ENCODE data around the gene CHEK1. TPM values are rescaled to one million over a fixed set of nuclear protein-coding genes. Genes with fewer than 3 reads are reported as not detected.
"Not testable (repeated sequence)": the region's sequence is repeated elsewhere in the genome, so short reads cannot be mapped to it uniquely, and the experiment has no call there.

CHEK1 gene
- 100 to 1,000 TPM; 106 to 133 TPM for total RNA-seq

- DNase-seq (no peak), ATAC-seq (no peak)
- CTCF ChIA-PET, result interaction anchor here (0.7 to 2.9 kb wide), 7 partner anchors 10 to 263 kb away, joined by 3 to 15 read pairs (median 4); partner anchors contain the start of genes HYLS1 and STT3A
- Mint-ChIP-seq H3K9me3 (ENCODE audit: low read depth) (no peaks in the 10 kb centered on the region), H3K4me3 (peak within 1 kb of the TSS; percentile 88), H3K27me3 (no peaks in the 10 kb centered on the region), H3K27ac (peak within 1 kb of the TSS; percentile 92), H3K36me3 (peaks cover 42% of the 10 kb centered on the region), H3K4me1 (peaks cover 33% of the 10 kb centered on the region)
Measured at GRCh38 chr11:125624756-125625213, at the start of gene CHEK1. Gene CHEK1 (plus strand): TSS chr11:125625163. CDS start chr11:125626769, 1,606 bp downstream.

- H3K27me3 Mint-ChIP-seq; H3K9me3 Mint-ChIP-seq (ENCODE audit: low read depth); DNase-seq; ATAC-seq; H3K4me3 Mint-ChIP-seq; H3K27ac Mint-ChIP-seq; CTCF ChIA-PET; H3K4me1 Mint-ChIP-seq: not testable (repeated sequence)
- H3K36me3 Mint-ChIP-seq, result peaks cover 55% of the 10 kb centered on the region
Measured at GRCh38 chr11:125577181-125577580, 47.8 kb upstream of the CHEK1 start.

DNA sequence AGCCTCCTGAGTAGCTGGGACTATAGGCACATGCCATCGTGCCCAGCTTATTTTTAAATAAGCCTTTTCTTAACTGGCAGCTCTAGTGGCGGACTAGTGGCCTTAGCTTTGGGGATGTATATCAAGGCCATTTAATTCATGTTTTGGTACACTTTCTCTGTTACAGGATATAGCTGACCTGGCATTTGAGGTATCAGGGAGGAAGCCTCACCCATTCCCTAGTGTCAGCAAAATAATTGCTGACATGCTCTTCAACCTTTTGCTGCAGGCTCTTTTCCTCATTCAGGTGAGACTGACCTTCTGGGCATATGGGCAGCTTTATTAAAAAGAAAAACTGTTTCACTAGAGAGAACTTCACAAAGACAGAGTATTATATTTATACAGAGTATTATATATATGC is 46.2 kb upstream of the CHEK1 start:
- Mint-ChIP-seq H3K27me3 (no peaks in the 10 kb centered on the region), H3K4me1 (peaks cover 1% of the 10 kb centered on the region), H3K4me3 (no peak overlapping the region), H3K27ac (no peak overlapping the region), H3K36me3 (peaks cover 58% of the 10 kb centered on the region), H3K9me3 (ENCODE audit: low read depth) (no peaks in the 10 kb centered on the region)
- no peak for ATAC-seq
- CTCF ChIA-PET, result interaction anchor here (1.1 kb wide), 1 partner anchor 47 kb away, joined by 3 read pairs; the partner anchor contains the start of gene CHEK1
- DNase-seq, result no peak

DNA sequence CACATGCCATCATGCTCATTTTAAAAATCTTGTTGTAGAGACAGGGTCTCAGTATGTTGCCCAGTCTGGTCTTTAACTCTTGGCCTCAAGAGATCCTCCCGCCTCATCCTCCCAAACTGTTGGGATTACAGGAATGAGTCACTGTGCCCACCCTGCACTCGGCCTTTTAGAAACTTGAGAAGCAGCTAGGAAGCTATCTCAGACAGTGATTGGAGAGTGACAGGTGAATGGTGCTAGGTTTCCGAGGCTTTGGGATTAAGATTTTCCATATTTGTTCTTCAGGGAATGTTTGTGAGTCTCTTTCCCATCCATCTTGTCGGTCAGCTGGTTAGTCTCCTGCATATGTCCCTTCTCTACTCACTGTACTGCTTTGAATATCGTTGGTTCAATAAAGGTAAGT is 45.2 kb upstream of the CHEK1 start:
- CTCF ChIA-PET, result interaction anchor here (1.1 kb wide), 1 partner anchor 46 kb away, joined by 3 read pairs; the partner anchor contains the start of gene CHEK1
- Mint-ChIP-seq H3K4me1 (peaks cover 1% of the 10 kb centered on the region), H3K27ac (no peak overlapping the region), H3K4me3 (no peak overlapping the region), H3K9me3 (ENCODE audit: low read depth) (no peaks in the 10 kb centered on the region), H3K36me3 (peaks cover 59% of the 10 kb centered on the region), H3K27me3 (no peaks in the 10 kb centered on the region)
- DNase-seq, result no peak
- no peak for ATAC-seq

GRCh38 chr11:125583496-125583895 is 41.5 kb upstream of the CHEK1 start:
- no peak overlapping the region for H3K27ac Mint-ChIP-seq
- CTCF ChIA-PET, result interaction anchor here (1.2 to 1.6 kb wide), 2 partner anchors 11 to 14 kb away, joined by 3 to 5 read pairs; partner anchors contain the start of gene EI24
- H3K9me3 Mint-ChIP-seq (ENCODE audit: low read depth), result no peaks in the 10 kb centered on the region
- peaks cover 3% of the 10 kb centered on the region for H3K4me1 Mint-ChIP-seq
- ATAC-seq (no peak), DNase-seq (no peak)
- H3K27me3 Mint-ChIP-seq, result no peaks in the 10 kb centered on the region
- H3K4me3 Mint-ChIP-seq, result no peak overlapping the region
- H3K36me3 Mint-ChIP-seq, result peaks cover 38% of the 10 kb centered on the region

- no peak for DNase-seq
- Mint-ChIP-seq H3K27me3 (no peaks in the 10 kb centered on the region), H3K36me3 (peaks cover 26% of the 10 kb centered on the region), H3K27ac (no peak overlapping the region), H3K4me3 (no peak overlapping the region), H3K4me1 (peaks cover 5% of the 10 kb centered on the region), H3K9me3 (ENCODE audit: low read depth) (no peaks in the 10 kb centered on the region)
- ATAC-seq, result no peak
- CTCF ChIA-PET, result interaction anchor here (1.8 kb wide), 1 partner anchor 15 kb away, joined by 4 read pairs; no protein-coding TSS in a partner anchor
Measured at GRCh38 chr11:125585487-125585886, 39.5 kb upstream of the CHEK1 start.

DNA sequence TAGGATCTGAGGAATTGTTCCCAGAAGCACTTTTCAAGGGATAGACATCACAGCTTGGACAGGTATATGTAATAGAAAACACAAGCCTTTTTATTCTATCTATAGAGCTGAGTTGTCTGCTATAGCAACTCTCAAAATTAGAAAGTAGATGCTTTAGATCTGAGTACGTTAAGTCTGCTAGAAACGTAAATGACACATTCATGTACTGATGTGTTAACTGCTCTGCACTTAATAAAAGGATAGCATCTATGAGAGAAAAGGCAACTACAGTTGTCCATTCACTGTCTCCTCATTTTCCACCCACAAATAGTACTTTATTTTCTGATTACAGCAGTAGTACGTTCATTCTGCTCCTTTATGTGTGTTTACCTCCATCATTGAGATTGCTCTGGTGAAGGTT is 38.3 kb upstream of the CHEK1 start:
- peaks cover 11% of the 10 kb centered on the region for H3K4me1 Mint-ChIP-seq
- H3K27me3 Mint-ChIP-seq, result no peaks in the 10 kb centered on the region
- peaks cover 22% of the 10 kb centered on the region for H3K36me3 Mint-ChIP-seq
- CTCF ChIA-PET, result interaction anchor here (1.8 kb wide), 1 partner anchor 16 kb away, joined by 4 read pairs; no protein-coding TSS in a partner anchor
- no peaks in the 10 kb centered on the region for H3K9me3 Mint-ChIP-seq (ENCODE audit: low read depth)
- peak; percentile 23 for ATAC-seq
- no peak overlapping the region for H3K4me3 Mint-ChIP-seq
- no peak overlapping the region for H3K27ac Mint-ChIP-seq
- no peak for DNase-seq

DNA sequence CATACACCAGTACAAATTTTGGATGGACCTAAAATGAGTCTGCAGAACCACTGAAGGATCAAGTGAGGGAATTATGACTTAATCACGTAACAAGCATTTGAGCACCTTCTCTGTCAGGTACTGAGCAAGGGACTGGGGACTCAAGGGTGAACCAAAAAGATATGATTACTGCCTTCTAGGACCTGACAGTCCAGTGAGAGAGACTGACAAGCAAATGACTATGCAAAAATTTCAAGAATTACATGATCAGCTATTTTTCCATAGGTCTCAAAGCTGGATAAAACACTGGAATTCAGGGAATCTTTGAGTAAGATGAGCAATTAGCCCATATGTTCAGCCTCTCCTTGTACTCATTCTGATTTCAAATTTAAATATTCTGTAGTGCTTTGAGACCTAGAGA is 37.5 kb upstream of the CHEK1 start:
- ATAC-seq (no peak), DNase-seq (no peak)
- no peaks in the 10 kb centered on the region for H3K9me3 Mint-ChIP-seq (ENCODE audit: low read depth)
- H3K27ac Mint-ChIP-seq, result no peak overlapping the region
- H3K36me3 Mint-ChIP-seq, result peaks cover 20% of the 10 kb centered on the region
- no peaks in the 10 kb centered on the region for H3K27me3 Mint-ChIP-seq
- peaks cover 13% of the 10 kb centered on the region for H3K4me1 Mint-ChIP-seq
- no peak overlapping the region for H3K4me3 Mint-ChIP-seq
- CTCF ChIA-PET, result no interaction called here

DNA sequence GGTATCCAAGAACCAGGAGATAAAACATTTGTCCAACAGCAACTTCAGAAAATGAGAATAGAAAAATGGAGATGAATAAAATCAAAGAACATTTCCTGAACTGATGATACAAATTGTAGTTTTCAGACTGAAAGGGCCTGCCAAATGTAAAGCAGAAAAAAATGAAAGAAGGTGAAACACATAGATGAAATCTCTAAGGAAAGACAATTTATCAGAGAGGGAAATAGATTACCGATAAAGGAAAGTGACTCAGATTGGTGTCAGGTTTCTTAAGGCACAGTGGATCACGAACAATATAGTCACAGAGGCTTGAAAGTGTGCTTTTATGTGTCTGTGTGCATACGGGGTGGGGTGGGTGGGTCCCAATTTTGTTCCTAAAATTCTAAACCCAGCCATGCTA is 36.5 kb upstream of the CHEK1 start:
- H3K36me3 Mint-ChIP-seq, result peaks cover 13% of the 10 kb centered on the region
- peaks cover 16% of the 10 kb centered on the region for H3K4me1 Mint-ChIP-seq
- no peaks in the 10 kb centered on the region for H3K9me3 Mint-ChIP-seq (ENCODE audit: low read depth)
- no peak overlapping the region for H3K4me3 Mint-ChIP-seq
- no peak for DNase-seq
- CTCF ChIA-PET, result no interaction called here
- no peaks in the 10 kb centered on the region for H3K27me3 Mint-ChIP-seq
- no peak for ATAC-seq
- H3K27ac Mint-ChIP-seq, result peak overlapping the region; percentile 17

- Mint-ChIP-seq H3K36me3 (peaks cover 13% of the 10 kb centered on the region), H3K4me3 (peak overlapping the region; percentile 89), H3K27me3 (no peaks in the 10 kb centered on the region), H3K27ac (peak overlapping the region; percentile 95), H3K4me1 (peaks cover 41% of the 10 kb centered on the region), H3K9me3 (ENCODE audit: low read depth) (no peaks in the 10 kb centered on the region)
- CTCF ChIA-PET, result interaction anchor here (1.2 to 3.2 kb wide), 4 partner anchors 22 to 289 kb away, joined by 3 to 15 read pairs (median 8); partner anchors contain the start of genes CHEK1 and EI24
- peak; percentile 60 for DNase-seq
- peak; percentile 17 for ATAC-seq
Measured at GRCh38 chr11:125591649-125592304, 33.2 kb upstream of the CHEK1 start.

GRCh38 chr11:125592305-125593113 is 32.5 kb upstream of the CHEK1 start, which contains the start of gene STT3A:
Gene STT3A (plus strand): TSS chr11:125592852. CDS start chr11:125595916, 3,064 bp downstream.
- peak; percentile 96 for ATAC-seq
- CTCF ChIA-PET, result interaction anchor here (0.8 to 3.2 kb wide), 5 partner anchors 10 to 34 kb away, joined by 3 to 15 read pairs (median 4); partner anchors contain the start of genes CHEK1 and EI24
- peak within 1 kb of the TSS; percentile 95 for H3K27ac Mint-ChIP-seq
- no peaks in the 10 kb centered on the region for H3K27me3 Mint-ChIP-seq
- peaks cover 18% of the 10 kb centered on the region for H3K36me3 Mint-ChIP-seq
- peak; percentile 99 for DNase-seq
- H3K4me3 Mint-ChIP-seq, result peak within 1 kb of the TSS; percentile 89
- no peaks in the 10 kb centered on the region for H3K9me3 Mint-ChIP-seq (ENCODE audit: low read depth)
- H3K4me1 Mint-ChIP-seq, result peaks cover 42% of the 10 kb centered on the region

DNA sequence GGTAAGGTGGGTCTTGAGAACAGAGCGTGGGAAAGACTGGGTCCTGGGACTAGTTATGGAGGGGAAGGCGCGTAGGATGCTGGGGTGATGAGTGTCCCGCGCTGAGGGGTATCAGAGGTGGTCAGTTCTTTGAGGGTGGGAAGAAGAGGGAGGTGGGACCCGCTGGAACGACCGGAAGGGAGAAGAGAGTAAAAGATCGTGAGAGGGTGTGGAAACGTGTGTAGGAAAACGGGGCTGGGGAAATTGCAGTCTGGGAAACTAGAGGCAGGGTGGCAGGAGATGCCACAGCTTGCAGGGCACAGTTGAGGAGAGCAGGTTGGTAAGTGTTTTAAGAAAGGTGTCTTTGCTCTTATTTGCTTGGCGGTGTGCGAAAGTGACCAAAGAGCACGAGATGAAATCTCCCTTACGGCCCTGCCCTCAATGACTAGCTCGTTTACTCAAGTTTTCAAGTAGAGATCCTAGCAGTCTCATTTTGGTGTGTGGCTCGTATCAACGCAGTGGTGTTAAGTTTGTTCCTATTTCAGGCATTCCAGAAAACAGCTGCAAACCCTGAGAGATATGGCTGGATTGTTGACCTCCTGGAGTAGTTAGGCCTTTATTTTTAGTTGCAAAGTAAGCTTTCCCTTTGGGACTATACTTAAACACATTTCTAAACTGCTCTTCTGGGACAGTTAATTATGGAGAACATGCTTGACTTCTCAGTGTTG is 31.7 kb upstream of the CHEK1 start:
- peak overlapping the region; percentile 95 for H3K27ac Mint-ChIP-seq
- H3K9me3 Mint-ChIP-seq (ENCODE audit: low read depth), result no peaks in the 10 kb centered on the region
- peaks cover 18% of the 10 kb centered on the region for H3K36me3 Mint-ChIP-seq
- peak overlapping the region; percentile 89 for H3K4me3 Mint-ChIP-seq
- H3K4me1 Mint-ChIP-seq, result peaks cover 41% of the 10 kb centered on the region
- peak; percentile 7 for ATAC-seq
- CTCF ChIA-PET, result interaction anchor here (0.6 to 3.2 kb wide), 7 partner anchors 11 to 238 kb away, joined by 3 to 15 read pairs (median 3); partner anchors contain the start of genes CHEK1 and EI24
- no peaks in the 10 kb centered on the region for H3K27me3 Mint-ChIP-seq
- DNase-seq, result no peak
